HS-27A (cell line): ENCODE results near the gene RBP3.

ENCODE experiments used
- DNase-seq: peaks from one replicate; pipeline ENCODE4 v3.0.0-alpha.2; 2012; ENCODE audit warnings: low read depth, missing footprints

The RBP3 gene

GRCh38 chr10:47348138-47348651 is at the start of gene RBP3:
Gene RBP3, plus strand, starts transcription at chr10:47348363. Its CDS starts 122 bp downstream, at chr10:47348485.
- no peak for DNase-seq

DNA sequence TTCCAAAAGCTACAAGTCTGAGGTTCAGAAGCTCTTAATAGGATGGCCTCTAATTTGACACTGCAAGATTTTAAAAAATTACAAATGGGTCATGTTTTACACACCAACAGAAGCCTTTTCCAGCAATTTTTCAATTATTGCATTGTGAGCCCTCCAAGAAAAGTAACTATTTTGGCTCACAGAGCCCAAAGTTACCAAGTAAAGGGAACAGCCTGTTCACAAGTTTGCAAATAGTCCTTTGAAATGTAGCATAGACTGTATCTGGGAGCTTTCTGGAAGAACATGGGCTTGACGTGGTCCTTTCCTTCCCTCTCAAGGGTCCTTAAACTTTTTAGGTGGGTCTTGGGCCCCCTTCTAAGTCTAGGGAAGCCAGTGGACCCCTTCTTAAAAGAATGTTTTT is 49.4 kb upstream of the RBP3 start:
- no peak for DNase-seq

- DNase-seq = no peak
Observed at GRCh38 chr10:47299611-47300428, 48.3 kb upstream of the RBP3 start, which contains the start of gene GDF10. Gene GDF10, plus strand, starts transcription at chr10:47300197. Its CDS starts 455 bp downstream, at chr10:47300652.

GRCh38 chr10:47300429-47300931 is 47.7 kb upstream of the RBP3 start:
- DNase-seq = no peak

- no peak for DNase-seq
Observed at GRCh38 chr10:47301833-47302232, 46.3 kb upstream of the RBP3 start.

DNA sequence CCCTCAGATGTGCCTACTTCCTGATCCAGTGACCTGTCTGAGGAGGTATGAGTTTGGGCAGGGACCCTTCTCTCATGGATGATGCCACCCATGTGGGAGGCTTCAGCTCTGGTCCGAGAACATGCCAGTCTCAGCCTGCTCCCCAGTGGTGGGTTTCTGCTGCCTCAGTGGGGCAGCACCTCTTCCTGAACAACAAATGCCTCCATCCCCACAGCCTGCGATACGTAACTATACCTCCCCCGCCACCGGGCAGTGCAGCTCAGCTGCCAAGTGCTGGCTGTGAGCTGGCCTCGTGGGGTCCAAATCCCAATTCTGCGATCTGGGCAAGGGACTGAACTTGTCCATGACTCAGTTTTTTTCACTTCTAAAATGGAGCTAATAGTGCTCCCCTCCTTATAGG is 45.1 kb upstream of the RBP3 start:
- DNase-seq = no peak

DNA sequence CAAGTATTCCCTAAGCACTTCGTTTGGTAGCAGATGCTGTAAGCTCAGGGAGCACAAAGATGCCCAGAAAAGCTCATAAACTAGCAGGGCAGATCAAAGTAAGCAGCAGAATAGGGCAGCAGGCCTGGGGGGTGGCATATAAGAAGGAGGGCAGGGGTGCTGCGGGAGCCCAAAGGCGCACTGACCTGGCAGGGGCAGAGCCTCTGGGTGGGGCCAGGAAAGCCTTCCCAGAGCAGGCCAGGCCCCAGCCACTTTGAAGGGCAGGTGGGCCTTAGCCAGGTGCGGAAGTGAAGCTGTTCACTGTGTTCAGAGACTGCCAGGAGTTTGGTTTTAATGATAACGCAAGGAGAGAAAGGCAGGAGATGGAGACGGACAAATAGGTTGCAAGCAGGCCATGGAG is 44.3 kb upstream of the RBP3 start:
- DNase-seq = no peak

DNA sequence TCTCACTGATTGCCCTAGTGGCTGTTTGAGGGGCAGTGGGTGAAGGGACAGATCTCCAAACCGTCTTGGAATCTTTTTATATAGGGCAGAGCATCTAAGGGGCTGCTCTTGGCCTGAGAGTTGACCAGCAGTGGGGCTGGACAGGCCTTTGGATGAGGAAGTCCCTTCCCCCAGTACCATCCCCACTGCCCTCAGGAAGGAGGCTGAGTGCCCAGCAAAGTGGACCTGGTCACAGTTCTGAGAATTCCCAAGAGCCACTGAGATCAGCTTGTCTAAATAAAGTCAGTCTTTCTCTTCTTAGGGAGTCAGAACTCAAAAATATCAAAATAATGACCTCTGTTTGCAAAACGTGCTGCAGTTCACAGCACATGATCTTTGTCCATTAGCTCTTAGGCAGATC is 42.6 kb upstream of the RBP3 start:
- no peak for DNase-seq

DNA sequence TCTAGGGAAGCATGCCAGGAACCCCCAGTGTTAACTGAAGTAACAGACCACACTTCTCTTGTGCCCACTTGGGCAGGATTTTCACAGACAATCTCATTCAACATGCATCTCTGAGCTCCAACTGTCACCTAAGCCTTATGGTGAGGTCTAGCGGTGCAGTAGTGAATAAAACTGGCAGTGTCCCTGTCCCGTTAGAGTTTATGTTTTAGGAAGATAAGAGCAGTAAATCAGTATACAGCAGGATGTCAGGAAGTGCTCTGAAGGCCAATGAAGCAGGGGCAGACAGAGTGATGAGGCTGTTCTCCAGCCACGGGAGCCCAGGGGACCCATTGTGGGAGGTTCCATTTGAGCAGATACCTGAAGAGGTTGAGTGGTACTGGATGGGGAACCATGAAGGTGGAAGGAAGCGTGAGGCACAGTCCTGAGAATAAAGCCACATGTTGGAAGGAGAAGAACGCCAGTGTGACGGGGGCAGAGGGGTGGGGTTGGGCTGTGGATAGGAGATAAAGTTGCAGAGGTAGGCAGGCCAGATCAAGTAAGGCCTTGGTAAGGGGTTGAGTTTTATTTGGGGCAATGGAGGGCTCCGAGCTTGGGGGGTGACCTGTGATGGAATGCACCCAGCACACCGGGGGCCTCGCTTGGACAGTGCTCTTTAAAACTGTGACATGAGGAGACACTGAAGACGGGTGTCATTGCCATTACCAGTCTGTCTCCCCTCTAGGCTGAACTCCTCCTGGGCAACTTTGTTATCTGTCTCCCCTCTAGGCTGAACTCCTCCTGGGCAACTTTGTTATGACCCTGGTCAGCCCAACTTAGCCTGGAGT is 41.6 kb upstream of the RBP3 start:
- no peak for DNase-seq

DNA sequence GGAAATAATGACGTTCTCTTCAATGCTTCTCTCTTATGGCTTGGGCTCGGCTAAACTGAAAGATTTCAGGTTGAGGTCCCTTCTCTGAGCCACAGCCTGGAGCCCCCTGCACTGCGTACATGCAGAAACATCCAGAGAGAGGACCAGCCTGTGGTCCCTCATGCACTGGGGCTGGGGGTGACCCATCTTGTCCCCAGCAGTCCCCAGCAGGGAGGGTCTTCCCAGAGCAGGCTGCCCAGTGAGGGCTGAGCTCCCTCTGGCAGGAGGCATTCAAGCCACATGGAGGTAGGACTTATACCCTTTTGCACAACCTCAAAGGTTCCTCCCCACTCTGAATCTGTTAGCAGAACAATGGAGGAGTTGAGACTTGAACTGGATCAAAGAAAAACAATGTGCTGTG is 40.8 kb upstream of the RBP3 start:
- no peak for DNase-seq

DNA sequence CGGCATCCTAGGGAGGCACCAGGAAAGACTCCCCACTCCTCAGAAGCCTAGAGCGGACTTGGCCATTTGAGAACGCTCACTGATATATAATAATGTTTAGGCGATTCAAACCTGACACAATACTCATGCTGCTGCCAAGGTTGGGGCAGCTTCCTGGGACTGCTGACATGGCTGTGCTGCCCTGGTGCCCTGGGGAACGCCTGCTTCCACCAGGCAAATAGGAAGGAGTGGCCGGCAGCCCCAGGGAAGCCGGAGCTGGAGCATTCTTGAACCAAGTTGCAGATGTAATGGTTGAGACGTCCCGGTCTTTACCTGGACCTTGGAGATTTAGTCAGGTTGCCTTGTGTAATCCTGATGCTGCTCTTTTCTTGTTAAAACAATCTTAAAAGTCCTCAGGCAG is 39.4 kb upstream of the RBP3 start:
- DNase-seq = no peak

- DNase-seq = no peak
Observed at GRCh38 chr10:47309408-47310089, 38.6 kb upstream of the RBP3 start.

DNA sequence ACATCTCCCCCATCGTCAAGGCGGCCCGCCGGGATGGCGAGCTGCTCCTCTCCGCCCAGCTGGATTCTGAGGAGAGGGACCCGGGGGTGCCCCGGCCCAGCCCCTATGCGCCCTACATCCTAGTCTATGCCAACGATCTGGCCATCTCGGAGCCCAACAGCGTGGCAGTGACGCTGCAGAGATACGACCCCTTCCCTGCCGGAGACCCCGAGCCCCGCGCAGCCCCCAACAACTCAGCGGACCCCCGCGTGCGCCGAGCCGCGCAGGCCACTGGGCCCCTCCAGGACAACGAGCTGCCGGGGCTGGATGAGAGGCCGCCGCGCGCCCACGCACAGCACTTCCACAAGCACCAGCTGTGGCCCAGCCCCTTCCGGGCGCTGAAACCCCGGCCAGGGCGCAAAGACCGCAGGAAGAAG is 38.1 kb upstream of the RBP3 start:
- DNase-seq = no peak

- DNase-seq = no peak
Observed at GRCh38 chr10:47311193-47311931, 36.8 kb upstream of the RBP3 start.

DNA sequence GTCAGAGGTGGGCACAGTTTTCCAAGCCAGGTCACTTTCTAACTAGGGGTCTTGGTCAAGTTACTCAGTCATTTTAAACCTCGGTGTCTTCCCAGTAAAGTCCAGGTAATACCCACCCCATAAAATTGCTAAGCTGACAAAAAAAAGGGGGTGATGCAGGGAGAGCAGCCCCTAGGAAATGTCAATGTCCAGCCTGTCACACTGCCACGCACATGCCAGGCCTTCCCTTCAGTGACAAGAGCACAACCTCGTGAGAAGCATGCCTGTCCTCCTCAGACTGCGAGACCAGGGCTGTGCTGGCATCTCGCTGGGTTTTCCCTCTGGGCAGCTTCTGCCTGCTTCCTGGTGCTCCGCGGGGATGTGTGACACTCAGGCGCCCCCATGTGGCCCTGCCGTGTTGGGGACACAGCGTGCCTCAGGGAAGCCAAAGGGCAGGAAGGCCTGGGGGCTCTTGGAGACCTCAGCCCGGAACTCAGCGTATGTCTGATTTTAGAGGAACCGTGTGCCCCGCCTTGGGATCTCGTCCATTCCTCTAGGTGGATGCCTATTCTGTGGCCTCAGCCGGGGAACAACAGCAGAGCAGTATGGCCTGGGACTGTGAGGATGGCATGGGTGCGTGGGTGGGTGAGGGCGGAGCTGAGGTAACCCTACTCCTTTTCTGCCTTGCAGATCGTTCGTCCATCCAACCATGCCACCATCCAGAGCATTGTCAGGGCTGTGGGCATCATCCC is 36.1 kb upstream of the RBP3 start:
- peak; percentile 3 for DNase-seq

GRCh38 chr10:47312663-47312995 is 35.5 kb upstream of the RBP3 start:
- DNase-seq = no peak

DNA sequence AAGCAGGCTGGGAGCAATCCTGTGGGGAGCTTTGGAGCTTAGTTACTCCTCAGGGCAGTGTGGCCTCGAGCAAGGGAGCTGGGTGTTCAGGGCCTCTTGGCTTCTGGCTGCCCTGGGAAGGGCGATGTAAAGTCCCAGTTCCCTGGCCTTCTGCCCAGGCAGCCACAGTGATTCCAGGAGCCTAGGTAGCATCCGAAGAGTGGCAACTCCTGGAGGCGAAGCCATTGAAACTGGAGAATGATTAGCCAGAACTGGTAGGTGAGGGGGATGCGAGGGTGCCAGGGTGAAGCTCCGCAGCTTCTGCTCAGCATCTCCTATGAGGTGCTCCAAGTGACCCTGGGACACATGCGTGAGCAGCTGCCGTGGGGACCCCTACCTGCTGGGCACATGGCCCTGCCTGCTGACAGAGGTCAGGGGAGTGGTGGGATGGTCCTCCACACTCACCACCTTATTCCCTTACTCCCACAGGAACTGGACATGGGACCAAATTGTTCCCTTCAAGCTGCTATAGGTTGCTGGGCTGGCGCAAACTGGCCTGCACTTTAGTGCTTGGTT is 33.7 kb upstream of the RBP3 start:
- DNase-seq = no peak

- no peak for DNase-seq
Observed at GRCh38 chr10:47315421-47315820, 32.7 kb upstream of the RBP3 start.

- no peak for DNase-seq
Observed at GRCh38 chr10:47316131-47316530, 32.0 kb upstream of the RBP3 start.

DNA sequence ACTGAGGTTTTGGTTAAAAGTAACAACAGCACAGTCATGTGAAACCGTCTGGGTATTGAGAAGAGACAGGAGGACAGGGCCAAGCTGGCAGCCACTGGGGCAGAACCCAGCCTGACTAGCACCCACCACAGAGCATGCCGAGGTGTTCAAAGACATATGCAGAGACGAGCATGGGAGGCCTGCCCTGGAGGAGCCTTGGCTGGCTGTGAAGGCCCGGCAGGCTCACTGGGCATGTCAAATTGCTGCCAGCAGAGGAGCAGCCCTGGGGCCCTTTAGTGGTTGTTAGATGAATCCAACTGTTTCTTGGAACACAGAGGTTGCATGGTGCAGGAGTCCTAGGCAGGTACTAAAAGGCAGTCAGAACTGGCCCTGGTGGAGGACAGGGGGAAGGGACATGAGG is 30.9 kb upstream of the RBP3 start:
- DNase-seq = no peak

- DNase-seq = no peak
Observed at GRCh38 chr10:47318706-47319105, 29.5 kb upstream of the RBP3 start.
